SK-N-SH (cell line): ENCODE results near the gene ANKRD13B. TPM values are rescaled to one million over a fixed set of nuclear protein-coding genes. Genes with fewer than 3 reads are reported as not detected.

Experiments
- CTCF ChIA-PET: fragments of 300-600, 350-600 bp; formaldehyde crosslinking; extraction: SDS; loops from one replicate; lab custom pipeline; 2021; lab: Yijun Ruan, JAX
- POLR2A ChIA-PET: fragments of 350-600 bp; sonication (Branson Sonifier 250); formaldehyde crosslinking; extraction: SDS; loops from one replicate; lab custom pipeline; 2020; ENCODE audit warnings: antibody characterized with exemption, inconsistent platforms; lab: Yijun Ruan, JAX
- DNase-seq: peaks from one replicate; pipeline ENCODE4 v3.0.0; 2012
- H2AFZ ChIP-seq: fragments of 200-600 bp; sonication (generic); 2 replicates; pipeline ENCODE4 v1.8.1; 2016; ENCODE audit warnings: antibody characterized with exemption, mild to moderate bottlenecking, low read depth
- H3F3A ChIP-seq: fragments of 200-600 bp; sonication (generic); replicated peaks from 2 replicates; pipeline ENCODE3; 2016; ENCODE audit warnings: antibody characterized with exemption, mild to moderate bottlenecking; ENCODE audit not compliant: insufficient read depth
- H3K27ac ChIP-seq, 2 experiments: fragments of 200-500 bp in 1 of 2; fragments of 200-600 bp in 1 of 2; sonication (Bioruptor generic) in 1 of 2; sonication (generic), shearing (Covaris generic) in 1 of 2; 2 replicates each; pipeline versions ENCODE4 v1.5.1 to v1.6.1; 2014 to 2016; ENCODE audit warnings: low read depth in 2 of 2, inconsistent platforms in 1 of 2, low read length in 1 of 2, mild to moderate bottlenecking in 1 of 2, mixed read lengths in 1 of 2
- H3K27me3 ChIP-seq: fragments of 200-600 bp; sonication (generic), shearing (Covaris generic); 2 replicates; pipeline ENCODE4 v1.6.1; 2016; ENCODE audit warnings: mixed run types; ENCODE audit not compliant: insufficient read depth
- H3K36me3 ChIP-seq, 2 experiments: fragments of 200-500 bp in 1 of 2; fragments of 200-600 bp in 1 of 2; sonication (Bioruptor generic) in 1 of 2; sonication (generic) in 1 of 2; replicated peaks in 1 of 2; 2 replicates each; pipeline versions ENCODE3 to v1.5.1; 2014 to 2016; ENCODE audit warnings: low read length in 1 of 2, mild to moderate bottlenecking in 1 of 2; ENCODE audit not compliant: insufficient read depth in 2 of 2, control insufficient read depth in 1 of 2
- H3K4me1 ChIP-seq, 2 experiments: fragments of 200-500 bp in 1 of 2; fragments of 200-600 bp in 1 of 2; sonication (Bioruptor generic) in 1 of 2; sonication (generic), shearing (Covaris generic) in 1 of 2; 2 replicates each; pipeline versions ENCODE4 v1.5.1 to v1.6.1; 2014 to 2016; ENCODE audit warnings: low read depth in 1 of 2, low read length in 1 of 2, mixed run types in 1 of 2; ENCODE audit not compliant: insufficient read depth in 2 of 2, control insufficient read depth in 1 of 2
- H3K4me2 ChIP-seq: fragments of 200-600 bp; sonication (generic), shearing (Covaris generic); 2 replicates; pipeline ENCODE4 v1.6.1; 2017; ENCODE audit warnings: mixed run types
- H3K4me3 ChIP-seq, 2 experiments: fragments of 200-500 bp in 1 of 2; fragments of 200-600 bp in 1 of 2; sonication (Bioruptor generic) in 1 of 2; sonication (generic), shearing (Covaris generic) in 1 of 2; 2 replicates each; pipeline versions ENCODE4 v1.5.1 to v1.8.1; 2014 to 2016; ENCODE audit warnings: low read depth in 2 of 2, inconsistent platforms in 1 of 2, low read length in 1 of 2, mild to moderate bottlenecking in 1 of 2, mixed read lengths in 1 of 2, moderate library complexity in 1 of 2
- H3K79me2 ChIP-seq: fragments of 200-600 bp; sonication (generic); 2 replicates; pipeline ENCODE4 v1.8.1; 2017; ENCODE audit warnings: mild to moderate bottlenecking; ENCODE audit not compliant: insufficient read depth
- H3K9ac ChIP-seq: fragments of 200-600 bp; sonication (generic); 2 replicates; pipeline ENCODE4 v1.6.1; 2017; ENCODE audit warnings: mixed run types
- H3K9me2 ChIP-seq: fragments of 200-600 bp; sonication (generic); 2 replicates; pipeline ENCODE4 v1.6.1; 2017; ENCODE audit warnings: mixed run types
- H3K9me3 ChIP-seq: fragments of 200-600 bp; sonication (generic); 2 replicates; pipeline ENCODE4 v1.6.1; 2017; ENCODE audit warnings: mixed run types, mild to moderate bottlenecking, moderate library complexity
- H4K20me1 ChIP-seq: fragments of 200-600 bp; sonication (generic); 2 replicates; pipeline ENCODE4 v1.6.1; 2017; ENCODE audit warnings: mild to moderate bottlenecking, mixed run types; ENCODE audit not compliant: insufficient read depth
- ELF1 ChIP-seq: IDR thresholded peaks from 2 replicates; pipeline ENCODE4 v1.4.0; 2012
- EP300 ChIP-seq, 2 experiments: IDR thresholded peaks; 2 replicates each; pipeline versions ENCODE4 v1.4.0 to v1.6.1; 2012; ENCODE audit warnings: borderline replicate concordance in 1 of 2, low read depth in 1 of 2, low read length in 1 of 2
- GABPA ChIP-seq: IDR thresholded peaks from 2 replicates; pipeline ENCODE4 v1.4.0; 2012; ENCODE audit warnings: low read depth, mild to moderate bottlenecking
- IRF3 ChIP-seq: fragments of 150-350 bp; IDR thresholded peaks from 2 replicates; pipeline ENCODE4 v1.6.1; 2016; ENCODE audit warnings: mild to moderate bottlenecking, low read depth, low read length
- JUND ChIP-seq: IDR thresholded peaks from 2 replicates; pipeline ENCODE4 v1.4.0; 2012
- MAX ChIP-seq: IDR thresholded peaks from 2 replicates; pipeline ENCODE4 v1.4.0; 2012; ENCODE audit warnings: low read depth
- MXI1 ChIP-seq: IDR thresholded peaks from 2 replicates; pipeline ENCODE4 v1.6.1; 2012; ENCODE audit warnings: mild to moderate bottlenecking, low read depth, low read length, improper control_type of control experiment
- NFIC ChIP-seq: IDR thresholded peaks from 2 replicates; pipeline ENCODE4 v1.4.0; 2012; ENCODE audit warnings: borderline replicate concordance
- NRF1 ChIP-seq: IDR thresholded peaks from 2 replicates; pipeline ENCODE4 v1.6.1; 2012; ENCODE audit warnings: low read depth, mild to moderate bottlenecking, low read length
- RCOR1 ChIP-seq: fragments of 150-350 bp; IDR thresholded peaks from 2 replicates; pipeline ENCODE4 v1.6.1; 2017; ENCODE audit warnings: antibody characterized with exemption, low read length
- REST ChIP-seq: IDR thresholded peaks from 2 replicates; pipeline ENCODE4 v1.6.1; 2012; ENCODE audit warnings: mild to moderate bottlenecking, low read depth, low read length, moderate library complexity
- RXRA ChIP-seq: IDR thresholded peaks from 2 replicates; pipeline ENCODE4 v1.4.0; 2012; ENCODE audit warnings: low read depth, mild to moderate bottlenecking, borderline replicate concordance
- SIN3A ChIP-seq: IDR thresholded peaks from 2 replicates; pipeline ENCODE4 v1.6.1; 2012; ENCODE audit warnings: low read depth, mild to moderate bottlenecking, low read length, moderate library complexity, borderline replicate concordance
- TCF12 ChIP-seq: IDR thresholded peaks from 2 replicates; pipeline ENCODE4 v1.4.0; 2012
- TEAD4 ChIP-seq: IDR thresholded peaks from 2 replicates; pipeline ENCODE4 v1.4.0; 2012; ENCODE audit warnings: mild to moderate bottlenecking, borderline replicate concordance; ENCODE audit not compliant: insufficient read depth
- USF2 ChIP-seq: fragments of 150-350 bp; IDR thresholded peaks from 2 replicates; pipeline ENCODE4 v1.6.1; 2017; ENCODE audit warnings: antibody characterized with exemption, low read length, low read depth, borderline replicate concordance
- YY1 ChIP-seq: IDR thresholded peaks from 2 replicates; pipeline ENCODE4 v1.4.0; 2012; ENCODE audit warnings: low read depth, mild to moderate bottlenecking
- WGBS: methylation state at CpG from one replicate; pipeline ENCODE4 v1.1.6; 2017; ENCODE audit warnings: low lambda C conversion rate; 5-methylcytosine and 5-hydroxymethylcytosine counted together
- polyA plus RNA-seq, 3 experiments: library from polyadenylated mRNA; depleted of rRNA; stranded (reverse); fragments of >200 nt; gene quantifications; 2 replicates each; pipeline ENCODE4 v1.2.3, GENCODE V29; 2012

ANKRD13B gene
- polyA plus RNA-seq, 1 of the 3 experiments (the other 2 are of a cell fraction): 16.1 TPM

GRCh38 chr17:29571883-29572681, 20.9 kb upstream of the ANKRD13B start:
- TF ChIP-seq JUND (no peak), ELF1 (no peak), YY1 (no peak), RCOR1 (no peak), MAX (no peak), IRF3 (no peak), TEAD4 (no peak), USF2 (no peak), TCF12 (no peak)
- H3K36me3 ChIP-seq: peaks cover 0 to 43% of the 10 kb centered on the region in 2 experiments
- WGBS: 77% methylated on average over 15 of the region's 30 CpGs
- no peak overlapping the region for H3K9ac ChIP-seq
- H3K27ac ChIP-seq: no peak overlapping the region
- H3K4me3 ChIP-seq: no peak overlapping the region
- H3K4me2 ChIP-seq: no peak overlapping the region
- peaks cover 8 to 21% of the 10 kb centered on the region in 2 experiments; a peak in 1 of 4 replicates for H3K4me1 ChIP-seq
- peaks cover 6% of the 10 kb centered on the region; the same call in 1 of the 2 replicates for H3K79me2 ChIP-seq
- ChIA-PET CTCF (interaction anchor here (0.7 to 11.6 kb wide), 33 partner anchors 8 to 541 kb away, joined by 3 to 166 read pairs (median 4); partner anchors contain the start of genes ANKRD13B, GIT1, MYO18A and SSH2), POLR2A (no interaction called here)
- H3K9me3 ChIP-seq: no peaks in the 10 kb centered on the region
- H3K27me3 ChIP-seq: no peaks in the 10 kb centered on the region
- 0 out of 2 replicates have a peak, but pooled peaks cover 4% of the 10 kb centered on the region for H4K20me1 ChIP-seq
- peaks cover 7% of the 10 kb centered on the region for H3F3A ChIP-seq
- H3K9me2 ChIP-seq: no peaks in the 10 kb centered on the region
- peak; percentile 68 for DNase-seq
- no peak overlapping the region for H2AFZ ChIP-seq

- Histone ChIP-seq H3K79me2 (peaks cover 6% of the 10 kb centered on the region; the same call in 1 of the 2 replicates), H3K36me3 (peaks cover 0 to 49% of the 10 kb centered on the region in 2 experiments), H3F3A (peaks cover 3% of the 10 kb centered on the region), H3K4me1 (peaks cover 8 to 21% of the 10 kb centered on the region in 2 experiments; a peak in 1 of 4 replicates), H3K4me3 (peak overlapping the region; percentile 12 to 29; a peak in 2 of 4 replicates), H3K27ac (peak overlapping the region in 1 of 2 experiments; percentile 22; a peak in 1 of 4 replicates), H3K27me3 (no peaks in the 10 kb centered on the region), H3K9ac (no peak overlapping the region), H3K9me3 (no peaks in the 10 kb centered on the region), H3K9me2 (no peaks in the 10 kb centered on the region), H3K4me2 (no peak overlapping the region), H4K20me1 (0 out of 2 replicates have a peak, but pooled peaks cover 4% of the 10 kb centered on the region), H2AFZ (no peak overlapping the region)
- CTCF ChIA-PET: interaction anchor here (0.7 to 11.6 kb wide), 42 partner anchors 9 to 542 kb away, joined by 3 to 166 read pairs (median 4); partner anchors contain the start of genes ANKRD13B, CORO6, GIT1 and MYO18A
- WGBS: 47% methylated on average over 33 of the region's 62 CpGs
- POLR2A ChIA-PET: interaction anchor here (1.3 kb wide), 1 partner anchor 15 kb away, joined by 3 read pairs; no protein-coding TSS in a partner anchor
- DNase-seq: peak; percentile 89
- TF ChIP-seq SIN3A (peak; percentile 57; the same call in 1 of the 2 replicates), JUND (no peak), GABPA (no peak), RXRA (no peak), MXI1 (peak; percentile 97), REST (no peak), EP300 (IDR thresholded peaks at IDR 0.05; ENCODE audit: borderline replicate concordance in 1 of 2, low read depth in 1 of 2, low read length in 1 of 2) (no peak), NFIC (no peak), ELF1 (no peak), NRF1 (no peak), USF2 (no peak)
These were observed 20.0 kb upstream of the ANKRD13B start for GRCh38 chr17:29572691-29573557.
